ENCODE measurements around the gene UBXN11.

- TF ChIP-seq CTCF (IDR thresholded peaks at IDR 0.05) (no peak), EZH2 (IDR thresholded peaks at IDR 0.05; ENCODE audit: borderline replicate concordance, insufficient read depth, low read depth, low read length, poor library complexity, severe bottlenecking) (no peak)
Measured at GRCh38 chr1:26337206-26337535, 30.7 kb upstream of the UBXN11 start.
